A549 (cell line): ENCODE results near the gene STAP1.

ENCODE experiments used
- CTCF ChIP-seq: fragments of >200 bp; sonication (Bioruptor Twin); formaldehyde crosslinking; IDR thresholded peaks from 3 replicates; pipeline ENCODE4 v1.5.1; 2016
- EP300 ChIP-seq, 2 experiments: fragments of >200 bp; sonication (Bioruptor Twin); formaldehyde crosslinking; IDR thresholded peaks; 2 replicates in 1 of 2; 3 replicates in 1 of 2; pipeline ENCODE4 v1.6.1; 2016 to 2017
- ESRRA ChIP-seq: fragments of 150-350 bp; IDR thresholded peaks from 2 replicates; pipeline ENCODE4 v1.6.1; 2014; ENCODE audit warnings: mild to moderate bottlenecking, low read length, borderline replicate concordance
- HMGXB4 ChIP-seq: fragments of 250-450 bp; sonication (Bioruptor Pico); IDR thresholded peaks from 2 replicates; pipeline ENCODE4 v1.5.0; 2021; ENCODE audit warnings: mild to moderate bottlenecking, moderate library complexity, borderline replicate concordance
- HOXA7 ChIP-seq: fragments of 250-450 bp; sonication (Bioruptor Pico); IDR thresholded peaks from 2 replicates; pipeline ENCODE4 v1.5.0; 2020; ENCODE audit warnings: mild to moderate bottlenecking, moderate library complexity
- MAZ ChIP-seq: fragments of 150-350 bp; IDR thresholded peaks from 2 replicates; pipeline ENCODE4 v1.6.1; 2014; ENCODE audit warnings: antibody characterized with exemption, low read depth, low read length, borderline replicate concordance
- POLR2A ChIP-seq: IDR thresholded peaks from 2 replicates; pipeline ENCODE4 v1.6.1; 2012; ENCODE audit warnings: mild to moderate bottlenecking, low read length
- USF2 ChIP-seq: fragments of 450-650 bp; IDR thresholded peaks from 2 replicates; pipeline ENCODE4 v1.6.1; 2014; ENCODE audit warnings: antibody characterized with exemption

GRCh38 chr4:67521506-67521905 lies 37.0 kb upstream of the STAP1 start:
- no peak for TF ChIP-seq MAZ
- TF ChIP-seq CTCF = no peak
- no peak for TF ChIP-seq USF2
- TF ChIP-seq EP300 (IDR thresholded peaks at IDR 0.05) = no peak
- no peak for TF ChIP-seq HMGXB4 (CRISPR knock-in tag)
- no peak for TF ChIP-seq ESRRA
- no peak for TF ChIP-seq HOXA7 (CRISPR knock-in tag)
- no peak for TF ChIP-seq POLR2A
